ENCODE measurements around the gene IGFBP2. TPM values are rescaled to one million over a fixed set of nuclear protein-coding genes. Genes with fewer than 3 reads are reported as not detected.

Gene IGFBP2
- polyA plus RNA-seq, 4 donors = 9.8 to 163 (median 56.4) TPM

DNA sequence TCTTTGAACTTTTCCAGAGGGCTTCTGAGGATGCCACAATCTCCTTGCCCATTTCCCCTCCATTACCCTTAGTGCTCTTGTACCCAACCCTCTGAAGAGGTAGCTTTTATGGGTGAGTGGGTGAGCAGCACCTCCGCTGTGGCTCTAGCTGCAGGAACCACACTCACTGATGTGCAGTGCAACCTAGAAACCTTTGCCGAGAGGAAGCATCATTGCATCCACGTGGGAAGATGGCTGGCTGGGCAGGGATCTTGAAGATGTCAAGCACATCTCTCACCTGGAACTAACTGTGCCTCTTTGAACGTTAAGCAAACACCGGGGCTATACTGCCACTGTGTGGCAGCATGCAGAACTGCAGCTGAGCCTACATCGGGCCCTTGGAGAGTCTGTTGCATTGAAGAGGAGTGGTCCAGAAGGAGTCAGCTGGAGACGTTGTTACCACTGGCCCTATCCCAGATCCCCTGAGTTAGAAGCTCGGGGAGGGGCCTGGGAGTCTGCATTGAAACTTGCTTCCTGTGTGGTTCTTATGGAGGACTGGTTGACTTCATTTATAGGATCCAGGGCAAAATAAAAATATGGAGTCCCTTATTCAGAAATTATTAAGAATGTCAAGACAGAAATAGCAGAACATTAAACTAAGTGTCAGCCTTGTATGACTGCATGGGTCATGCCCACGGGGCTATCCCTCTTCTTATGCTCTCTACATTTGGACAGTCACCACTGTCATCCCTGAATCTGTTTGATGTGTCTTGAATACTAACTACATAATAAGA, 33.4 kb downstream of the IGFBP2 start:
- peaks cover 0 to 20% (median 0%) of the 10 kb centered on the region in 3 donors for H3K4me1 ChIP-seq (ENCODE audit: control insufficient read depth in 3 of 3, insufficient read depth in 2 of 3, low read depth in 1 of 3, low read length in 2 of 3)
- peaks cover 0 to 3% (median 0%) of the 10 kb centered on the region in 3 donors for H3K27me3 ChIP-seq (ENCODE audit: control insufficient read depth in 3 of 3, insufficient read depth in 3 of 3, low read length in 3 of 3)
- DNase-seq = peak; percentile 78 to 87
- no peaks in the 10 kb centered on the region for H3K9me3 ChIP-seq (ENCODE audit: control insufficient read depth in 2 of 2, insufficient read depth in 1 of 2, low read depth in 1 of 2, low read length in 1 of 2)
- no peak overlapping the region for H3K27ac ChIP-seq (ENCODE audit: low read depth in 1 of 3, low read length in 2 of 3)
- peaks cover 0 to 42% (median 0%) of the 10 kb centered on the region in 3 donors for H3K36me3 ChIP-seq (ENCODE audit: control insufficient read depth in 3 of 3, insufficient read depth in 2 of 3, low read depth in 1 of 3, low read length in 3 of 3)
- WGBS, 3 donors = 10 to 16% (median 13%) methylated on average over 9 of the region's 9 CpGs
- no peak overlapping the region for H3K4me3 ChIP-seq (ENCODE audit: low read depth in 1 of 3, low read length in 3 of 3)
- FAIRE-seq = no peak

DNA sequence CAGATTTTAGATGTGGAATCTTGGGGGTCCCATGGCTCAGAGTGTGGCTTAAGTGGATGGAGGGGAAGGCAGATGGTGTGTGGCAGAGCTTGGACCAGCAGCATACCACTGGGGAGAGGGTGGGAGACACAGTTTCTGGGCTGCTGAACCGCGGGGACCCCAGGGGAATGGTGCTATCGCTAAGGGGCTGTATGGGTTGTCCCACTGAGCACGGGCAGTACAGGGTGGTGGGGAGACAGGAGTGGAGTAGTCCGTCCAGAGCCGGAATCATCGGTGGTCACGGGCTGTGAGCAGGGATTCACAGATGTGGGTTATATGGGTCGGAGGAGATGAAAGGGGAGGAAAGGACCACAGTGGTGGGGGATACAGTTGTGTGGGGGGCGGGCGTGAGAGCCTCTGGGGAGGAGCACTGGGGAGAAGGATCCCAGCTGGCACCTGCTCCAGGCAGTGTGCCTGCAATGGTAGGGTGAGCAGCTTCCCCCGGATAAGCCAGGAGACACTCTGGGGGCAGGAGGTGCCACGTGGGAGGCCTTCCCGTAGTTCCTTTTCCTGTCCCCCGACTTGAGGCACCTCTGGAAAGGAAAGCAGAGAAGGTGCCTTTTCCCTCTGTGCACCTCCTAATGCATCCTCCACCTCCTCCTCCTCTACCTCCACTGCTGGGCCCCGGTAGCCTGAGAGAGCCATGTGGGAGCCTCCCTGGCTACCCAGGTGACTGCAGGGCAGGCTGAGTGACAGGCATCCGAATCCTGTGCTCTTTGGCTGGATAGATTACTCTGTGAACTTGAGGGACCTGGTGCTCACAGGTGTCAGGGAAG, 37.3 kb downstream of the IGFBP2 start:
- Histone ChIP-seq H3K4me3 (ENCODE audit: low read depth in 1 of 3, low read length in 3 of 3) (no peak overlapping the region), H3K27ac (ENCODE audit: low read depth in 1 of 3, low read length in 2 of 3) (no peak overlapping the region), H3K4me1 (ENCODE audit: control insufficient read depth in 3 of 3, insufficient read depth in 2 of 3, low read depth in 1 of 3, low read length in 2 of 3) (peaks cover 0 to 3% (median 0%) of the 10 kb centered on the region in 3 donors), H3K9me3 (ENCODE audit: control insufficient read depth in 2 of 2, insufficient read depth in 1 of 2, low read depth in 1 of 2, low read length in 1 of 2) (no peaks in the 10 kb centered on the region), H3K27me3 (ENCODE audit: control insufficient read depth in 3 of 3, insufficient read depth in 3 of 3, low read length in 3 of 3) (peaks cover 0 to 3% (median 0%) of the 10 kb centered on the region in 3 donors), H3K36me3 (ENCODE audit: control insufficient read depth in 3 of 3, insufficient read depth in 2 of 3, low read depth in 1 of 3, low read length in 3 of 3) (peaks cover 0 to 20% (median 0%) of the 10 kb centered on the region in 3 donors)
- DNase-seq (no peak), FAIRE-seq (no peak)
- 65 to 75% (median 74%) methylated on average over 15 to 17 of the region's 17 CpGs for WGBS, 3 donors

DNA sequence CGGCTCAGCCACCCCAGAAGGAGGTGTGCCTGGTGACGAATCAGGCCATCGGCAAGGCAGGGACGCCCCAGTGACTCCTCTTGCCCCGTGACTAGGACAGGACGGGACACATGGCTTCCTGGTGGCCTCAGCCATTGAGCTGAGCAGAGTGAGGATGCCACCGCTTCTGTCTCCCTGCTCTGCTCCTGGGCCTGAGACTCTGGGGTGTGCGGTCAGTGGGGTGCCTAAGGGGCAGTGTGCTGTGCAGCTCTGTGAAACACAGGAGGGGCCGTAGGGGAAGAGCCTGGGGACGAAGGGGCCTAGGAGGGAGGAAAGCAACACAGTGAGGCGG, 37.8 kb downstream of the IGFBP2 start:
- no peaks in the 10 kb centered on the region for H3K4me1 ChIP-seq (ENCODE audit: control insufficient read depth in 3 of 3, insufficient read depth in 2 of 3, low read depth in 1 of 3, low read length in 2 of 3)
- H3K27ac ChIP-seq (ENCODE audit: low read depth in 1 of 3, low read length in 2 of 3) = no peak overlapping the region
- 80 to 87% (median 87%) methylated on average over 11 of the region's 11 CpGs for WGBS, 3 donors
- no peak for DNase-seq
- H3K9me3 ChIP-seq (ENCODE audit: control insufficient read depth in 2 of 2, insufficient read depth in 1 of 2, low read depth in 1 of 2, low read length in 1 of 2) = no peaks in the 10 kb centered on the region
- peaks cover 0 to 15% (median 0%) of the 10 kb centered on the region in 3 donors for H3K36me3 ChIP-seq (ENCODE audit: control insufficient read depth in 3 of 3, insufficient read depth in 2 of 3, low read depth in 1 of 3, low read length in 3 of 3)
- H3K4me3 ChIP-seq (ENCODE audit: low read depth in 1 of 3, low read length in 3 of 3) = no peak overlapping the region
- H3K27me3 ChIP-seq (ENCODE audit: control insufficient read depth in 3 of 3, insufficient read depth in 3 of 3, low read length in 3 of 3) = peaks cover 0 to 3% (median 0%) of the 10 kb centered on the region in 3 donors
- no peak for FAIRE-seq

DNA sequence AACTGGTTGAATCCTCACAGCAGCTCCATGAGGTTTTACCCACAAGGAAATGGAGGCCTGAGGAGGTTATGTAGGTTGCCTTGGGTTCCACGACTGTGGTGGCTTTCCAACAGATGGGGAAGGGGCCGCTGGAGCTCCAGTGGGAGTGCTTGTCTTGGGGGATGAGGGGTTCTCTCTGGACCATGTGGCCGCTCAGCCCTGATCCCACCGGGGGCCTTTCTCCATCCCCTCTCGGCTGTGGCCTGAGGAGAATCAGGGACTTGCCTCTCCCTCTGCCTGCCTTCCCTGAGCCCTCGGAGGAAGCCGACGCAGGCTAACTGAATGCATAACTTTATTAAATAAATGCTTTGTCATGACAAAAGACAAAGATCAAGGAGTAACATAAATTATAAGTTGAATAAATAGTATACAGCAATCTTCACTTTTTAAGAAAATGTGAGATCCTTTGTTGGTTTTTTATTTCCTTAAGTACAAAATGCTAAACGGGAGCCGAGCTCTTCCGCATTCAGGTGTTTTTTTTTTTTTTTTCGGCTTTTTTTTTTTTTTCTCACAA, 38.6 kb downstream of the IGFBP2 start:
- no peak overlapping the region for H3K27ac ChIP-seq (ENCODE audit: low read depth in 1 of 3, low read length in 2 of 3)
- FAIRE-seq = no peak

DNA sequence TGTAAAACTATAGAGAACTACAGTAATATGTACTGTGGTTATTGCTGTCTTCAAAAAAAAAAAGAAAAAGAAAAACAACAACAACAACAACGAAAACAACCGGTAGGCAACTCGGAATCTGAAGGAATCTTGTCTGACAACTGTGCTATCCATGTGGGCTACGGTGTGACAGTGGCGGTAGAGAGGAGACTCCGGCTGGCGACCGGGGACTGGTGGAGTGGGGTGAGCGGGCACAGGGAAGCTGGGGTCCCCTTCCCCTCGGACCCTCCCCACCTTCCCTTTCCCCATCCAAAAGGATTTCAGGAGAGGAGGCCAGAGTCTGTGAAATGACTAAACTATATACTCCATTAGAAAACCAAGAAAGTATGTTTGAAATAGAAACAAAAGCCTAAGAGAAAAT, 39.2 kb downstream of the IGFBP2 start:
- peaks cover 0 to 3% (median 0%) of the 10 kb centered on the region in 3 donors for H3K27me3 ChIP-seq (ENCODE audit: control insufficient read depth in 3 of 3, insufficient read depth in 3 of 3, low read length in 3 of 3)
- H3K4me1 ChIP-seq (ENCODE audit: control insufficient read depth in 3 of 3, insufficient read depth in 2 of 3, low read depth in 1 of 3, low read length in 2 of 3) = no peaks in the 10 kb centered on the region
- H3K36me3 ChIP-seq (ENCODE audit: control insufficient read depth in 3 of 3, insufficient read depth in 2 of 3, low read depth in 1 of 3, low read length in 3 of 3) = peaks cover 0 to 17% (median 2%) of the 10 kb centered on the region in 3 donors
- H3K9me3 ChIP-seq (ENCODE audit: control insufficient read depth in 2 of 2, insufficient read depth in 1 of 2, low read depth in 1 of 2, low read length in 1 of 2) = no peaks in the 10 kb centered on the region
- no peak overlapping the region for H3K4me3 ChIP-seq (ENCODE audit: low read depth in 1 of 3, low read length in 3 of 3)
- 84 to 85% (median 85%) methylated on average over 10 of the region's 10 CpGs for WGBS, 3 donors
- no peak for DNase-seq
- no peak overlapping the region for H3K27ac ChIP-seq (ENCODE audit: low read depth in 1 of 3, low read length in 2 of 3)
- FAIRE-seq = no peak

More for the DNA sequence above, 38.6 kb downstream of the IGFBP2 start:
- Histone ChIP-seq H3K4me1 (ENCODE audit: control insufficient read depth in 3 of 3, insufficient read depth in 2 of 3, low read depth in 1 of 3, low read length in 2 of 3) (no peaks in the 10 kb centered on the region), H3K4me3 (ENCODE audit: low read depth in 1 of 3, low read length in 3 of 3) (no peak overlapping the region), H3K27me3 (ENCODE audit: control insufficient read depth in 3 of 3, insufficient read depth in 3 of 3, low read length in 3 of 3) (peaks cover 0 to 3% (median 0%) of the 10 kb centered on the region in 3 donors), H3K9me3 (ENCODE audit: control insufficient read depth in 2 of 2, insufficient read depth in 1 of 2, low read depth in 1 of 2, low read length in 1 of 2) (no peaks in the 10 kb centered on the region), H3K36me3 (ENCODE audit: control insufficient read depth in 3 of 3, insufficient read depth in 2 of 3, low read depth in 1 of 3, low read length in 3 of 3) (peaks cover 0 to 17% (median 2%) of the 10 kb centered on the region in 3 donors)
- WGBS, 3 donors = 82 to 88% (median 86%) methylated on average over 12 of the region's 12 CpGs
- no peak for DNase-seq

DNA sequence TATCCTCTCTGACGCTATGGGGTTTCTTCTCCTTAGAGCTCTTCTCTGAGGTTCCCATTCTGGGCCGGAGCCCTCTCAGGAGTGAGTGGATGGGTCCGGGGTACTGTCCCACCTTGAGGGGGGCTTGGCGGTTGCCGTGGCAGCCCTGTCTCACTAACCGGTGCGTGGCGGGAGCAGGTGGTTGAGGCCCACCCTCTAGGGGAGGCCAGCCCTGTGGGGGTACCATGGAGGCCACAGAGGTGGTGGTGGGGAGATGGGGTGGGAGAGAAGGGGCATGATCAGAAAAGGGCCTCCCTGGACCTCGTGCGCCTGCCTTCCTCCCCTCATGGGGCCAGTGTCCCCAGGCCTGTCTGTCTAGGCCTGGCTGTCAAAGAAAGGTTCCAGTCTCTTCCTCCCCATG, 39.8 kb downstream of the IGFBP2 start:
- Histone ChIP-seq H3K4me3 (ENCODE audit: low read depth in 1 of 3, low read length in 3 of 3) (no peak overlapping the region), H3K9me3 (ENCODE audit: control insufficient read depth in 2 of 2, insufficient read depth in 1 of 2, low read depth in 1 of 2, low read length in 1 of 2) (no peaks in the 10 kb centered on the region), H3K27ac (ENCODE audit: low read depth in 1 of 3, low read length in 2 of 3) (no peak overlapping the region), H3K4me1 (ENCODE audit: control insufficient read depth in 3 of 3, insufficient read depth in 2 of 3, low read depth in 1 of 3, low read length in 2 of 3) (no peaks in the 10 kb centered on the region), H3K36me3 (ENCODE audit: control insufficient read depth in 3 of 3, insufficient read depth in 2 of 3, low read depth in 1 of 3, low read length in 3 of 3) (peaks cover 0 to 19% (median 2%) of the 10 kb centered on the region in 3 donors), H3K27me3 (ENCODE audit: control insufficient read depth in 3 of 3, insufficient read depth in 3 of 3, low read length in 3 of 3) (peaks cover 0 to 3% (median 0%) of the 10 kb centered on the region in 3 donors)
- FAIRE-seq (no peak), DNase-seq (no peak)
- 84 to 93% (median 90%) methylated on average over 9 to 10 of the region's 10 CpGs for WGBS, 3 donors

DNA sequence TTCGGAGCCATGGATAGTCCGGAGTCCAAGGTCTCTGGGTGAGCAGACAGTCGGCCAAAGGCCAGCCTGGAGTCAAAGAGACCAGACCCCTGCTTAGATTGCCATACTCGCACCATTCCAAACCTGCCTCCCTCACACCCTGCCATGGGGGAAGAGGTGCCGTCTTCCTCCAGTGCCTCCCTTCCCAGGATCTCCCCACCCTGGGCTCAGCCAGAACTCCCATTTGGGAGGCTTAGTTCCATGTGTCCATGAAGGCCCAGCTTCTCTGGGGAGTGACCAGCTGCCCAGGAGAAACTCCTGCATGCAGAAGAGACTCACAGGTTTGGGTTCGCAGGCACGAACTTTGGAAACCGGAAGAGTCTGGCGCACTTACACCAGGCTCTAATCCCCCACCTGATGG, 40.4 kb downstream of the IGFBP2 start:
- Histone ChIP-seq H3K4me1 (ENCODE audit: control insufficient read depth in 3 of 3, insufficient read depth in 2 of 3, low read depth in 1 of 3, low read length in 2 of 3) (no peaks in the 10 kb centered on the region), H3K36me3 (ENCODE audit: control insufficient read depth in 3 of 3, insufficient read depth in 2 of 3, low read depth in 1 of 3, low read length in 3 of 3) (peaks cover 0 to 25% (median 2%) of the 10 kb centered on the region in 3 donors), H3K27me3 (ENCODE audit: control insufficient read depth in 3 of 3, insufficient read depth in 3 of 3, low read length in 3 of 3) (peaks cover 0 to 3% (median 0%) of the 10 kb centered on the region in 3 donors), H3K4me3 (ENCODE audit: low read depth in 1 of 3, low read length in 3 of 3) (no peak overlapping the region), H3K27ac (ENCODE audit: low read depth in 1 of 3, low read length in 2 of 3) (no peak overlapping the region), H3K9me3 (ENCODE audit: control insufficient read depth in 2 of 2, insufficient read depth in 1 of 2, low read depth in 1 of 2, low read length in 1 of 2) (no peaks in the 10 kb centered on the region)
- FAIRE-seq (no peak), DNase-seq (no peak)
- WGBS, 3 donors = 73 to 82% (median 80%) methylated on average over 9 of the region's 9 CpGs

DNA sequence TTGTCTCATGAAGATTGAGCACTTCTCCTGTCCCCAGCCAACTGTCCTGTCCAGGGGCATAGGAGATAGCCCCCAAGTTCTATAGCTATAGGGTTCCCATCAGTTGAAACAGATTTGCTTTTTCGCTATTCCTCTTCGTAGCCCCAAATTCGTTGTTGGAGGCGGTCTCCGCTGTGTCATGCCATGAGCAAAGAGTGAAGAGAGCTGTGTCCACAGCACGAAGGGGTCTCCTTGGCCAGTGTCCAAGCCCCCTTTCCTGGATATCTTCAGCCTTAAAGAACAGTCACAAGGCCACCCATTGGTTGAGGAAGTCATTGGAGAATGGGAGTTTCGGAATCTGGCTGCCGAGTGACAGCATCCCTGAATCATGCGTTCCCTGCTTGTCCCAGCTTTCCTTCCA, 41.2 kb downstream of the IGFBP2 start:
- Histone ChIP-seq H3K27me3 (ENCODE audit: control insufficient read depth in 3 of 3, insufficient read depth in 3 of 3, low read length in 3 of 3) (peaks cover 0 to 3% (median 0%) of the 10 kb centered on the region in 3 donors), H3K36me3 (ENCODE audit: control insufficient read depth in 3 of 3, insufficient read depth in 2 of 3, low read depth in 1 of 3, low read length in 3 of 3) (peaks cover 0 to 32% (median 2%) of the 10 kb centered on the region in 3 donors), H3K9me3 (ENCODE audit: control insufficient read depth in 2 of 2, insufficient read depth in 1 of 2, low read depth in 1 of 2, low read length in 1 of 2) (no peaks in the 10 kb centered on the region), H3K4me1 (ENCODE audit: control insufficient read depth in 3 of 3, insufficient read depth in 2 of 3, low read depth in 1 of 3, low read length in 2 of 3) (no peaks in the 10 kb centered on the region), H3K27ac (ENCODE audit: low read depth in 1 of 3, low read length in 2 of 3) (no peak overlapping the region), H3K4me3 (ENCODE audit: low read depth in 1 of 3, low read length in 3 of 3) (no peak overlapping the region)
- FAIRE-seq (no peak), DNase-seq (no peak)
- 83 to 86% (median 83%) methylated on average over 9 of the region's 9 CpGs for WGBS, 3 donors
